CD4-positive, alpha-beta T cell treated with Interleukin-15 for 4 hours (primary cell): ENCODE data around the gene UGT1A9.

ENCODE experiments used
- DNase-seq: peaks from one replicate; pipeline ENCODE4 v3.0.0-alpha.2; 2020; ENCODE audit warnings: low spot score

Gene UGT1A9

GRCh38 chr2:233796254-233796653 lies 124.6 kb downstream of the UGT1A9 start:
- no peak for DNase-seq

GRCh38 chr2:233798335-233799086 lies 126.8 kb downstream of the UGT1A9 start:
- no peak for DNase-seq

GRCh38 chr2:233799087-233799665 lies 127.5 kb downstream of the UGT1A9 start:
- no peak for DNase-seq

GRCh38 chr2:233799716-233800115 lies 128.0 kb downstream of the UGT1A9 start:
- DNase-seq = no peak

- no peak for DNase-seq
Observed at GRCh38 chr2:233800208-233800607, 128.5 kb downstream of the UGT1A9 start.

GRCh38 chr2:233801357-233802131 lies 129.8 kb downstream of the UGT1A9 start:
- DNase-seq = no peak

- no peak for DNase-seq
Observed at GRCh38 chr2:233802132-233802815, 130.6 kb downstream of the UGT1A9 start.

- DNase-seq = no peak
Observed at GRCh38 chr2:233803292-233803911, 131.7 kb downstream of the UGT1A9 start.

GRCh38 chr2:233803994-233804393 lies 132.3 kb downstream of the UGT1A9 start:
- DNase-seq = no peak

GRCh38 chr2:233807215-233807865 lies 135.6 kb downstream of the UGT1A9 start:
- no peak for DNase-seq

GRCh38 chr2:233807966-233808935 lies 136.6 kb downstream of the UGT1A9 start:
- no peak for DNase-seq

GRCh38 chr2:233810385-233810784 lies 138.7 kb downstream of the UGT1A9 start:
- DNase-seq = no peak

GRCh38 chr2:233811087-233811486 lies 139.4 kb downstream of the UGT1A9 start:
- DNase-seq = no peak

- no peak for DNase-seq
Observed at GRCh38 chr2:233811732-233812131, 140.0 kb downstream of the UGT1A9 start.

- DNase-seq = no peak
Observed at GRCh38 chr2:233813236-233814055, 141.7 kb downstream of the UGT1A9 start.

- no peak for DNase-seq
Observed at GRCh38 chr2:233814056-233814835, 142.5 kb downstream of the UGT1A9 start.

- DNase-seq = no peak
Observed at GRCh38 chr2:233815861-233816260, 144.2 kb downstream of the UGT1A9 start.

- DNase-seq = no peak
Observed at GRCh38 chr2:233816334-233816733, 144.6 kb downstream of the UGT1A9 start.

GRCh38 chr2:233816771-233817170 lies 145.1 kb downstream of the UGT1A9 start:
- DNase-seq = no peak
